DMS 273 (cell line): ENCODE measurements around the gene KIF1C.
A peak's percentile ranks its signal among the peaks of the same experiment; 100 is the strongest.

ENCODE experiments used
- DNase-seq: peaks from one replicate; lab custom pipeline; 2025; ENCODE audit not compliant: unreplicated experiment; lab: John Stamatoyannopoulos, UW

The KIF1C gene

GRCh38 chr17:4997302-4998026 lies at the start of gene KIF1C, which contains the start of gene INCA1:
TSS of gene KIF1C (plus strand) at chr17:4997950. CDS start at chr17:5000247, 2,297 bp downstream.
TSS of gene INCA1 (minus strand) at chr17:4997522. CDS start at chr17:4994437, 3,085 bp downstream.
- DNase-seq: peak; percentile 92

- peak; percentile 87 for DNase-seq
Observed at GRCh38 chr17:4948166-4948930, 49.4 kb upstream of the KIF1C start, which contains the start of gene PFN1. TSS of gene PFN1 (minus strand) at chr17:4948530. CDS start at chr17:4948394, 136 bp downstream.

- DNase-seq: peak; percentile 94
Observed at GRCh38 chr17:4948931-4949320, 48.8 kb upstream of the KIF1C start.

- DNase-seq: peak; percentile 72
Observed at GRCh38 chr17:4949321-4950074, 48.3 kb upstream of the KIF1C start.

GRCh38 chr17:4950075-4950745 lies 47.5 kb upstream of the KIF1C start:
- no peak for DNase-seq

- no peak for DNase-seq
Observed at GRCh38 chr17:4950746-4951204, 47.0 kb upstream of the KIF1C start, which contains the start of gene ENO3. TSS of gene ENO3 (plus strand) at chr17:4951119. CDS start at chr17:4951830, 711 bp downstream.

GRCh38 chr17:4951486-4951885 lies 46.3 kb upstream of the KIF1C start:
- no peak for DNase-seq

GRCh38 chr17:4953451-4953961 lies 44.2 kb upstream of the KIF1C start:
- DNase-seq: no peak

- DNase-seq: no peak
Observed at GRCh38 chr17:4955091-4955490, 42.7 kb upstream of the KIF1C start.

- no peak for DNase-seq
Observed at GRCh38 chr17:4956493-4957061, 41.2 kb upstream of the KIF1C start.

- no peak for DNase-seq
Observed at GRCh38 chr17:4958102-4958501, 39.6 kb upstream of the KIF1C start.

- DNase-seq: no peak
Observed at GRCh38 chr17:4959261-4959965, 38.3 kb upstream of the KIF1C start.

GRCh38 chr17:4960279-4960922 lies 37.3 kb upstream of the KIF1C start:
- DNase-seq: no peak

- DNase-seq: no peak
Observed at GRCh38 chr17:4965311-4965986, 32.3 kb upstream of the KIF1C start.

- DNase-seq: peak; percentile 98
Observed at GRCh38 chr17:4966844-4967538, 30.8 kb upstream of the KIF1C start.

GRCh38 chr17:4967539-4968485 lies 29.9 kb upstream of the KIF1C start, which contains the start of gene SPAG7:
TSS of gene SPAG7 (minus strand) at chr17:4967817. CDS start at chr17:4967804, 13 bp downstream.
- DNase-seq: peak; percentile 96
